NCI-H2029 (cell line): ENCODE results near the gene CCSER1.

ENCODE experiments used
- DNase-seq: peaks from one replicate; lab custom pipeline; 2025; lab: John Stamatoyannopoulos, UW

Gene CCSER1

DNA sequence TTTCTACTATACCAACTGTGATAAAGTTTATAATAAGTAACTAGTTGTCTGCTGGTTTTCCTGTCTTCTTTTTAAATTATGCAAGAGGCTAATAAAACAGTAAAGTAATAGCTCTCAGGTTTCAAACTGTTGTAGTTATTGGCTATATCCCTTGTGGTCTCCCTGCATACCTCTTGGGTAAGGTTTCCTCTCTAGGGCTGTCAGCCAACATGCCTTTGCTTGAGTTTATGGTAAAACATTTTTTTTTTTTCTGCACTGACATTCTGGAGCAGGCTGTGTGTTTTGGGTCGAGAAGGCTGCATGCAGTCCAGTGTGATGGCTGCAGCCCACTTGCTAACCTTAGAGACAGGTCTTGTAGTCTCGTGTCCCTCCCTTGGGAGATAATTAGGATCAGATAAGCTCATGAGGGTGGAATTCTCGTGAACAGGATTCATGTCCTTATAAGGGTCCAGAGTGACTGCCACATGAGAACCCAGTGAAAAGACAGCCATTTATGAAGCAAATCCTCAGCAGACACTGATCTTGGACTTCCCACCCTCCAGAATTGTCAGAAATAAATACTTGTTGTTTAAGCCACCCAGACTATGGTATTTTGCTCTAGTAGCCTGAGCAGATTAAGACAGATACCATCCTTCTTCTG is 831.2 kb downstream of the CCSER1 start:
- DNase-seq: no peak

- no peak for DNase-seq
These were observed 833.2 kb downstream of the CCSER1 start for GRCh38 chr4:90960433-90960832.

- DNase-seq: no peak
These were observed 833.6 kb downstream of the CCSER1 start for GRCh38 chr4:90960840-90961239.

DNA sequence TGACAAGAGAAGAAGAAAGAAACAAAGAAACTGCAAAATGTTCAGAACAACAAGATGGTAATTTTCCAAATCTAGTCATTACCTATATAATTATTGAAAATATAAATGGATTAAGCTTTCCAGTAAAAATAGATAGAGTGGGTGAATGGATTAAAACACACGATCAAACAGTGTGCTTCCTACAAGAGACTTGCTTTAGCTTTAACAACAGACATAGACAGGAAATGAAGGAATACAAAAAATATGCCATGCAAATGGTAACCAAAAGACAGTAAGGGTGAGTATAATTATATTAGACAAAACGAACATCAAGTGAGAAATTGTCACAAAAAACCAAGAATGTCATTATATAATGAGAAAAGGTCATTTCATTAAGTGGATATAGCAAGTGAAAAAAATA is 842.8 kb downstream of the CCSER1 start:
- DNase-seq: no peak

DNA sequence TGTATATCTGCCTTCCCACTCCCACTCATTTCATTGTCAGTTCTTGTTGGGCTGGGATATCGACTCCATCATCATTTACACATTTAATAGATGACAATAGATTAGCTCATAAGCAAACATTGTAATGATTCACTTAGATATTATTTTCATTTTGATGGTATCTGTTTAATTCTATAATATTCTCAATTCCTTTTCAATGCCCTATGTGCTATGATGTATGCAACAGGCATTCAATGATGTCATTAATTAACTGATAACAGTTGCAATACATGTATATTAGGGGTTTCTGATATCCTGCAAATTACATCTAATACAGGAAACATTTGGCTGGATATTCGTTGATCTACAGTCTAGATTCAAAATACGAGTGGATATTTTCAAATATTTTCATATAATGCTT is 850.5 kb downstream of the CCSER1 start:
- DNase-seq: no peak

GRCh38 chr4:90979556-90979955 is 852.4 kb downstream of the CCSER1 start:
- DNase-seq: no peak

DNA sequence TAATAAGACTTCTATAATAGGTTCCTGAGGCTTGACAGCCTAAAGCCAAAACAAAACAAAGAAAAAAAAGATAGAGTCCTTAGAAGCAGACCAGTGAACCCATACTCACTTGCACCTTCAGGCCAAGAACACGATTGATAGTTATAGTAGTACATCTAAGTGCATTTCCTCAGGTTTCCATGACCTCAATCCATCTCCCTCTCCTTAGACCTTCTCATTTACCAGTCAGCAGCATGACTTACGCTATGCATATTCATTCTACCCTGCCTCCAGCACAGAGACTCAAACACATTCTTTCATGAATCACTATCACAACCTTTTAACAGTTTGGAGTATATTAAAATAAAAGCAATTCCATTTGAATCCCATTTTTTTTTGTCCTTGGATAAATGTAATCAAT is 855.6 kb downstream of the CCSER1 start:
- no peak for DNase-seq

DNA sequence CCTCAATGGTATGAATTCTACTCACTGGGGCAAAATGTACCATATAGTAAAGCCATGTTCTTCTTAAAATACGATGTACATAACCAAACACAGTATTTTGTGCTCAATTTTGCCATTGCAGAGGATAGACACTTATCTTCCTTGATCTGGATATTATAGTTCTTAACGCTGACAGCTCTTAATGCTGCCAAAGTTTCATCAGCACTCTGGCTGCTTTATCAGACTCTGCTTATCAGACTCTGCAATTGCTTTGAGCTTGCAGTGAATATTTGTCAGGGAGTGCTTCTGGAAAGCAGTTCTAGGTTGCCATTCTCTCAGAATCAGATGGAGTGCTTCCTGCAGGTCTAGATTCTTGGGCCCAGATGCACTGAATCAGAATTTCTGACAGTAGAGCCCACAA is 863.1 kb downstream of the CCSER1 start:
- no peak for DNase-seq

DNA sequence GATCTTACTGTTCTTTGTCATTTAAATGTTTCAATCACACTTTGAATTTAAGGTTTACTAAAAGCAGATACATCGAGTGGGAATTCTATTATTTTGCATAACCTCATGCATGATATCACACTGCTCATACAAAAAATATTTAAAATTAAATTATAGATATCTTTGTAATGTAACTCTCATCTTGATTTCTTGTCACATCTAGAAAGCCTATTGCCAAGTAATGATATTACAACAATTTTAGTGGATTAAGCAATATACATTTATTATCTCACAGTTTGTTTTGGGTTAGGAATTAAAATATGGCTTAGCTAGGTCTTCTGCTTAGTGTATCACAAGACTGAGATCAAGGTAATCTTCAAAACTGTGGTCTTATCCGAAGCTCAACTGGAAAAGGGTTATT is 865.0 kb downstream of the CCSER1 start:
- DNase-seq: no peak

DNA sequence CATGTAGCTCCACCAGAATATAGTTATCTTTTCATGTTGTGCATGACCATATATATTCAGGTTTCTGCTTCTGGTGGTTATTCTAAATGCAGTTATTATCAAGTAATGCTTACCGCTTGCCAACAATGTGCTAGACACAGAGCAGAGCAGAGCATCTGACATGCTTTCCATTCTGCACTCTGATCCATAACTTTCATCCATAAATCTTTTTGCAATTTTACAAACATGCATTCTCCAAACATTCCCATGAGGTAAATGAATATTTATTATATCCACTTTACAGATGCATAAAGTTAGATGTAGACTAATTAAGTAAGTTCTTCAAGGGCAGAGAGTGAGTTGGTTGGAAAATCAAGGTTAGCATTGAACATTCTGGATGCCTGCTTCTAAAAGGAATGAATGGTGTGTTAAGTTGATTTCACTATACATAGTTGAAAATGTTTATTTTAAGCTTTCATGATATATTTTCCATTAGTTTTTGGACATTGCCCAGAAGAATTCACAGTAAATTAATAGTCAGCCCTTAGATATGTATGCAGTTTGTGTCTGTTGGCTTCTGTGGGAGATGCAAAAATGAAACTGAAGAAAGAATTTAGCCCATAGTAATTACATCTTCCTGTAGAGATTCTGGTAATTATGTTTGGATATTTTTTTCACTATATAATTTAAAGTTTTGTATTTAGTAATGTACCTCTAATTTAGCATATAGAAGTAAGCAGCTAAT is 867.8 kb downstream of the CCSER1 start:
- DNase-seq: no peak

GRCh38 chr4:90995996-90996395 is 868.8 kb downstream of the CCSER1 start:
- DNase-seq: no peak

- DNase-seq: no peak
These were observed 869.6 kb downstream of the CCSER1 start for GRCh38 chr4:90996813-90997212.

GRCh38 chr4:91015861-91016260 is 888.7 kb downstream of the CCSER1 start:
- no peak for DNase-seq

DNA sequence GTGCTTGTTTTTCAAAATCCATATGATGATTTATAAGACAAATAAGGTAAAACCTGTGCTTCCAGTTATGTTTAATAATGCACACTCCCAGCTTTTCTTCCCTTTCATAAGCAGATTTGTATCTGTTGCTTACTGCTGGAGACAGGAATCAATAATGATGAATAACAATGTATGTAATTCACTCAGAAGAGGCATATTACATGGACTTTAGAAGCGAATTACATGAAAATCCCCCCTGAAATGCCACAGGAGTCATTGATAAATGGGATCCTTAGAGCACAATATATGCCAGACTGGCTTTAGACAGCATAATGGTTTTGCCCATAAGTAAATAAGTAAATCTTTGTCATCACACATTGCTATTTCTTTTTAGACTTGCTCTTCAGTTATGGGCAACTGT is 892.3 kb downstream of the CCSER1 start:
- DNase-seq: no peak

- DNase-seq: no peak
These were observed 898.3 kb downstream of the CCSER1 start for GRCh38 chr4:91025241-91026148.

- DNase-seq: no peak
These were observed 901.0 kb downstream of the CCSER1 start for GRCh38 chr4:91028228-91028627.

GRCh38 chr4:91031761-91032160 is 904.6 kb downstream of the CCSER1 start:
- no peak for DNase-seq

DNA sequence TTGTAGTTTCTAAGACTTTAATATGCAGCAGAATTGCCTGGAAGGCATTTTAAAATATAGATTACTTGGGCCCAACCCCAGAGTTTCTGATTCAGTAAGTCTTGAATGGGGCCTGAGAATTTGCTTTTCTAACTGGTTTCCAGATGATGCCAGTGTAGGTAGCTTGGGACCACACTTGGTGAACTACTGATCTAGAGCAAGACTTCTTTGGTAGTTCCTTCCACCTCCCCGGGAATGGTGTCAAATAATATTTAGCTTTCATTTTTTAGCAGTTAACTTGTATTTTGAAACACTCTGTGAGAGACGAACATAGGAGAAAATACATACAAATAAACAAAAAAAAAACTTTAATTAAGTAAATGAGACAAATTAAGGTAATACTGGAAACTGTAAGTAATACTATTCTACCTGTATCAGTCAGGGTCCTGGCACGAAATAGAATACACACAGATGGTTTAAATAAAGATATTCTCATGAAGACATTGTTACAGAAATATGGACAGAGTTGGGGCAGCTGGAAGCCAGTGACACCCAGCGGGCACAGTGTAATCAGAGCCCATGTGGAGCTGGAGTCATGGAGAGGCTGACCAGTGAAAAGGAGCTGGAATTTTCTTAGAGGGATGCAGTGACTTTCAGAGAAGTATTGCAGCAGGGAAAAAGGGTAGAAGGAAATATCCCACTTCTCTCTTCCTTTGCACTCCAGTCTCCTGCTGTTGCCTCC is 905.7 kb downstream of the CCSER1 start:
- no peak for DNase-seq

GRCh38 chr4:91035276-91035675 is 908.1 kb downstream of the CCSER1 start:
- no peak for DNase-seq

- DNase-seq: no peak
These were observed 910.8 kb downstream of the CCSER1 start for GRCh38 chr4:91037951-91038350.

GRCh38 chr4:91057871-91058270 is 930.7 kb downstream of the CCSER1 start:
- no peak for DNase-seq

DNA sequence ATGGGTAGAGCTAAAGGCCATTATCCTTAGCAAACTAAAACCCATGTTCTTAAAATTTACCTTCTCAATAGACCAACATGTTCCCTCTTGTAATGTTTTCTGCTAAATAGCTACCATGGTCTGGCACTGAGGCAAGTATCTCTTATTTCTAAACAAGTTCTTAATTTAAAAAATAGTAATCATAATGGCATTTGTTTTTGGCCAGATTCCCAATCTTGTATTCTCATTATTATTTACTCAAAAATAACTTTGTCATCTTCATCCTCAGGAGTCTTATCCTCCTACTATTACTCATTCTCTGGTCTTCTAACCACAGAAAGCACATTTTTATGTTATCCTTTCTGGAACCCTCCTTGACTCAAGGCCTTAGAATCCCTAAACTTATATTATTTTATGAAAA is 931.2 kb downstream of the CCSER1 start:
- DNase-seq: no peak
